ENCODE results near the gene CACTIN.

DNA sequence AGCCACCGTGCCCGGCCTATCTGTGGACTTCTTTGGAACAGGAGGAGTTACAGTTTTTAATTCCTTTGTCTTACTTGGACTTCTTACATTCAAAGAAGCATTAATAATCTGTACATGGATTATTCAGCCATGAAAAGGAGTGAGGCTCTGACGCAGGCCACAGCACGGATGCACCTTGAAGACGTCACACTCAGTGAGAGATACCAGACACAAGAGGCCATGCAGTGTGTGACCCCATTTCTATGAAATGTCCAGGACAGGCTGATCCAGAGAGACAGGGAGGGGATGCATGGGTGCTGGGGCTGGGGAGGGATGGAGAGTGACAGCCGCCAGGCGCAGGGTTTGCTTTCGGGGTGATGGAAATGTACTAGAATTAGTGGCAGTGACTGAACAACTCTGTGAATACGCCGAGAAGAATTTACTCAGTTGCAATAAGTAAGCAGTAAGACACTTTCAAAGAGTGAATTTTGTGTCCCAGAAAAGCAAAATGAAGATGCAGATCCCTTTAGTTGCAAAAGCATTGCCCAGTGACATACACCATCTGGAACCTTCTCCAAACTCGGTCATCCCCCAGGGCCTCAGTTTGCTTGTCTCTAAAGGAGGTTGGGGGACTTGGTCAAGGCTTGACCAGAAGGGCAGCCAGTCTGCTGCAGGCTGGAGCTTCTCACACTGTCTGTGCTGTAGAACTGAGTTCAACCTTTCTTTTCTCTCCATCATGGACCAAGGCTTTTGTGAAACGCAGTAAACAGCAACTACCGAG is 48.4 kb upstream of the CACTIN start:
- TF ChIP-seq ZBTB7A (IDR thresholded peaks at IDR 0.05; ENCODE audit: low read depth), result no peak
- no peak for TF ChIP-seq TAF1 (IDR thresholded peaks at IDR 0.05; ENCODE audit: low read depth)
- no peak for TF ChIP-seq USF1 (IDR thresholded peaks at IDR 0.05)
- no peak for TF ChIP-seq EP300 (IDR thresholded peaks at IDR 0.05; ENCODE audit: borderline replicate concordance)
- TF ChIP-seq, protein P1, sequence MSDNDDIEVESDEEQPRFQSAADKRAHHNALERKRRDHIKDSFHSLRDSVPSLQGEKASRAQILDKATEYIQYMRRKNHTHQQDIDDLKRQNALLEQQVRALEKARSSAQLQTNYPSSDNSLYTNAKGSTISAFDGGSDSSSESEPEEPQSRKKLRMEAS (IDR thresholded peaks at IDR 0.05), result no peak
- TF ChIP-seq, protein P2, sequence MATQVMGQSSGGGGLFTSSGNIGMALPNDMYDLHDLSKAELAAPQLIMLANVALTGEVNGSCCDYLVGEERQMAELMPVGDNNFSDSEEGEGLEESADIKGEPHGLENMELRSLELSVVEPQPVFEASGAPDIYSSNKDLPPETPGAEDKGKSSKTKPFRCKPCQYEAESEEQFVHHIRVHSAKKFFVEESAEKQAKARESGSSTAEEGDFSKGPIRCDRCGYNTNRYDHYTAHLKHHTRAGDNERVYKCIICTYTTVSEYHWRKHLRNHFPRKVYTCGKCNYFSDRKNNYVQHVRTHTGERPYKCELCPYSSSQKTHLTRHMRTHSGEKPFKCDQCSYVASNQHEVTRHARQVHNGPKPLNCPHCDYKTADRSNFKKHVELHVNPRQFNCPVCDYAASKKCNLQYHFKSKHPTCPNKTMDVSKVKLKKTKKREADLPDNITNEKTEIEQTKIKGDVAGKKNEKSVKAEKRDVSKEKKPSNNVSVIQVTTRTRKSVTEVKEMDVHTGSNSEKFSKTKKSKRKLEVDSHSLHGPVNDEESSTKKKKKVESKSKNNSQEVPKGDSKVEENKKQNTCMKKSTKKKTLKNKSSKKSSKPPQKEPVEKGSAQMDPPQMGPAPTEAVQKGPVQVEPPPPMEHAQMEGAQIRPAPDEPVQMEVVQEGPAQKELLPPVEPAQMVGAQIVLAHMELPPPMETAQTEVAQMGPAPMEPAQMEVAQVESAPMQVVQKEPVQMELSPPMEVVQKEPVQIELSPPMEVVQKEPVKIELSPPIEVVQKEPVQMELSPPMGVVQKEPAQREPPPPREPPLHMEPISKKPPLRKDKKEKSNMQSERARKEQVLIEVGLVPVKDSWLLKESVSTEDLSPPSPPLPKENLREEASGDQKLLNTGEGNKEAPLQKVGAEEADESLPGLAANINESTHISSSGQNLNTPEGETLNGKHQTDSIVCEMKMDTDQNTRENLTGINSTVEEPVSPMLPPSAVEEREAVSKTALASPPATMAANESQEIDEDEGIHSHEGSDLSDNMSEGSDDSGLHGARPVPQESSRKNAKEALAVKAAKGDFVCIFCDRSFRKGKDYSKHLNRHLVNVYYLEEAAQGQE (IDR thresholded peaks at IDR 0.05; ENCODE audit: low read depth), result no peak
- TF ChIP-seq TEAD4 (IDR thresholded peaks at IDR 0.05), result no peak

Data from Ishikawa (cell line).